ENCODE measurements around the gene CDC42SE2.

CDC42SE2 gene

DNA sequence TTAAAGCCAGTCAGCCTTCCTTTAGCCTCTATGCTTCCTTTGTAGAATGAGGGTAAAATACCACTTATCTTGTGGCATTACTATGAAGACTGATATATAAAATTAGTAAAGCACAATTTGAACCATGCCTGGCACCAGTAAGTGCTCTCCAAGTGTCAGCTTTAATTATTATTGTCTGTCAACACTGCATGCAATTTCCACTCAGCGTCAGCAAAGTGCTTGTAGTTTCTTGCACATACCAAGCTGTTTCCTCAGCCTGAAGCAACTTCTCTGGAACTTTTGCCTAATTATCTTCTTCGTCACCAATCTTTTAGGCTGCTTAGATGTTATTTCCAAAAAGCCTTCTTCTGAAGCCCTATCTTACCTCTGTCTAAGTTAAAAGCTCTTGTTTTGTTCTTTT, 177.3 kb downstream of the CDC42SE2 start:
- DNase-seq (ENCODE audit: low read depth) = no peak
